ENCODE results near the gene DCAF5.

DNA sequence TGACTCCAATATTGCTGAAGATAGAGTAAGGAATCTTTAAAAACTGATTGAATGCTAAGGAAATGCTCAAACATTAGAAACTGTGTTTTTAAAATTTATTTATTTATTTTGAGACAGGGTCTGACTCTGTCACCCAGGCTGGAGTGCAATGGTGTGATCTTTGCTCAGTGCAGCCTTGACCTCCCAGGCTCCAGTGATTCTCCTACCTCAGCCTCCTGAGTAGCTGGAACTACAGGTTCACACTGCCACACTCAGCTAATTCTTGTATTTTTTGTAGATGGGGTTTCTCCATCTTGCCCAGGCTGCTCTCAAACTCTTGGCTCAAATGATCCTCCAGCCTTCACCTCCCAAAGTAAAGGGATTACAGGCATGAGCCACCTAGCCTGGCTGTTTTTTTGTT lies 3.3 kb upstream of the DCAF5 start:
- TF ChIP-seq, protein P1, sequence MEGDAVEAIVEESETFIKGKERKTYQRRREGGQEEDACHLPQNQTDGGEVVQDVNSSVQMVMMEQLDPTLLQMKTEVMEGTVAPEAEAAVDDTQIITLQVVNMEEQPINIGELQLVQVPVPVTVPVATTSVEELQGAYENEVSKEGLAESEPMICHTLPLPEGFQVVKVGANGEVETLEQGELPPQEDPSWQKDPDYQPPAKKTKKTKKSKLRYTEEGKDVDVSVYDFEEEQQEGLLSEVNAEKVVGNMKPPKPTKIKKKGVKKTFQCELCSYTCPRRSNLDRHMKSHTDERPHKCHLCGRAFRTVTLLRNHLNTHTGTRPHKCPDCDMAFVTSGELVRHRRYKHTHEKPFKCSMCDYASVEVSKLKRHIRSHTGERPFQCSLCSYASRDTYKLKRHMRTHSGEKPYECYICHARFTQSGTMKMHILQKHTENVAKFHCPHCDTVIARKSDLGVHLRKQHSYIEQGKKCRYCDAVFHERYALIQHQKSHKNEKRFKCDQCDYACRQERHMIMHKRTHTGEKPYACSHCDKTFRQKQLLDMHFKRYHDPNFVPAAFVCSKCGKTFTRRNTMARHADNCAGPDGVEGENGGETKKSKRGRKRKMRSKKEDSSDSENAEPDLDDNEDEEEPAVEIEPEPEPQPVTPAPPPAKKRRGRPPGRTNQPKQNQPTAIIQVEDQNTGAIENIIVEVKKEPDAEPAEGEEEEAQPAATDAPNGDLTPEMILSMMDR (IDR thresholded peaks at IDR 0.05): no peak
- TF ChIP-seq POLR2A (IDR thresholded peaks at IDR 0.05): no peak

All from vagina (tissue), 2 donors.